ENCODE data around the gene TET3. TPM values are rescaled to one million over a fixed set of nuclear protein-coding genes. Genes with fewer than 3 reads are reported as not detected.

The TET3 gene
- total RNA-seq, 1 experiment from 2014 or later: 6.1 TPM

DNA sequence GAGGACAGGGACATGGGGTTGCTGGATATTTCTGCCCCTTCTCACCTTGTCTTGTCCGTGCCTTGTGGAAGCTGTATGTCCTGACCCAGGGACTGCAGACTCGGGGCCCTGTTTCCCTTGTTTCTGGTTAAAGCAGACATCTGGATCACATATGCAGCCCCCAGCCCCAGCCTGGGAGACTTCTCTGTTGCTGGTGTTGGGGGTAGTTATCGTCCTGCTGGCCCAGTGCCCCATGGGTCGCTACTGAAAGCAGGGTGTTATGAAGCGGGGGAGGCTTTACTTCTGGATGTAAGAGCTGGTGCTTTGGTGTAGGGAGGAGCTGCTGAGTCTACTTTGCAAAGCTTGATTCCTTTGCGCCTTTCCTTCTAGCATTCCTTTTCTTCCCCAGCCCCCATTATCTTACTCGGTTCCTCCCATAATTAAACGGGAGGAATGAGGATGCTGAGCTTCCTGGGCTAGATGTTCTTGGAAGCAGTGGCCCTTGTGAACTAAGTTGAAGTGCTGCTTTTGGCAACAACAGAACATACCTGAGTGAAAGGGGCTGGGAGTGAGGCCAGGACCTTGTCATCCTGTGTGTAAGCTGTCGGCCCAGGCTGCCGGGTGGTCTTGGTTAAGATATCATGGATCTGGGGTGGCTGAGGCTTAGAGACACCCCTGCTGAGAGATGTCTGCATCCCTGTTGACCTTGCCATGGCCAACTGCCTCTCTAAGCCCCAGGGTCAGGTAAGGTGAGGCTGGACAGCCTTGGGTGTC lies 3.4 kb downstream of the TET3 start:
- Histone ChIP-seq H3K4me3 (ENCODE audit: low read length) (peak overlapping the region; percentile 77), H3K27ac (ENCODE audit: low read length) (no peak overlapping the region)

DNA sequence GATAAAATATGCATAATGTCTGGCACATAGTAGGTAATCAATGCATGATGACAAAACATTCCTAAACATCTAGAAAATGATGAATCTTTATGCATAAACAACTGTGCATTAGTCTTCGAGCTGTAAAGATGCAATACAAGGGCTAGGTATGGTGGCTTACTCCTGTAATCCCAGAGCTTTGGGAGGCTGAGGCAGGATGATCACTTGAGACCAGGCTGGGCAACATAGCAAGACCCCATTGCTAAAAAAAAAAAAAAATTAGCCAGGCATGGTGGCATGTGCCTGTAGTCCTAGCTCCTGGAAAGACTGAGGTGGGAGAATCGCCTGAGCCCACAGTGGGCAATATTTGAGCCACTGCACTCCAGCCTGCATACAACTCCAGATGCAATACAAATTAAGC lies 5.3 kb downstream of the TET3 start:
- DNase-seq: no peak
- peaks cover 96% of the 10 kb centered on the region for H3K79me2 ChIP-seq (ENCODE audit: low read length)
- H3K9ac ChIP-seq (ENCODE audit: low read length): no peak overlapping the region
- peaks cover 51% of the 10 kb centered on the region for H3K4me1 ChIP-seq (ENCODE audit: insufficient read depth, low read length)
- no peaks in the 10 kb centered on the region for H3K9me2 ChIP-seq (replicated peaks; ENCODE audit: low read length)
- peaks cover 21% of the 10 kb centered on the region; the same call in 1 of the 2 replicates for H3K36me3 ChIP-seq (ENCODE audit: low read depth, low read length)
- BruUV-seq (replicated peaks): no TSS peak
- H3K9me3 ChIP-seq (ENCODE audit: low read length): no peaks in the 10 kb centered on the region
- no peak overlapping the region for H3K4me2 ChIP-seq (ENCODE audit: low read length)
- intact Hi-C loops (cut with micrococcal nuclease): no loop called here
- TF ChIP-seq EZH2 (IDR thresholded peaks at IDR 0.05; ENCODE audit: low read length, unreplicated experiment) (no peak), EZH2phosphoT487 (IDR thresholded peaks at IDR 0.05; ENCODE audit: borderline replicate concordance, low read length) (no peak)
- TF ChIP-seq, protein P1, sequence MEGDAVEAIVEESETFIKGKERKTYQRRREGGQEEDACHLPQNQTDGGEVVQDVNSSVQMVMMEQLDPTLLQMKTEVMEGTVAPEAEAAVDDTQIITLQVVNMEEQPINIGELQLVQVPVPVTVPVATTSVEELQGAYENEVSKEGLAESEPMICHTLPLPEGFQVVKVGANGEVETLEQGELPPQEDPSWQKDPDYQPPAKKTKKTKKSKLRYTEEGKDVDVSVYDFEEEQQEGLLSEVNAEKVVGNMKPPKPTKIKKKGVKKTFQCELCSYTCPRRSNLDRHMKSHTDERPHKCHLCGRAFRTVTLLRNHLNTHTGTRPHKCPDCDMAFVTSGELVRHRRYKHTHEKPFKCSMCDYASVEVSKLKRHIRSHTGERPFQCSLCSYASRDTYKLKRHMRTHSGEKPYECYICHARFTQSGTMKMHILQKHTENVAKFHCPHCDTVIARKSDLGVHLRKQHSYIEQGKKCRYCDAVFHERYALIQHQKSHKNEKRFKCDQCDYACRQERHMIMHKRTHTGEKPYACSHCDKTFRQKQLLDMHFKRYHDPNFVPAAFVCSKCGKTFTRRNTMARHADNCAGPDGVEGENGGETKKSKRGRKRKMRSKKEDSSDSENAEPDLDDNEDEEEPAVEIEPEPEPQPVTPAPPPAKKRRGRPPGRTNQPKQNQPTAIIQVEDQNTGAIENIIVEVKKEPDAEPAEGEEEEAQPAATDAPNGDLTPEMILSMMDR (conservative IDR thresholded peaks at IDR 0.05; ENCODE audit: low read depth, low read length): no peak
- no peak overlapping the region for H2AFZ ChIP-seq (ENCODE audit: low read length)
- no peaks in the 10 kb centered on the region for H3F3A ChIP-seq (ENCODE audit: low read length, unreplicated experiment)
- POLR2A ChIA-PET (ENCODE audit: unreplicated experiment): no interaction called here
- H3K27me3 ChIP-seq (ENCODE audit: low read length): no peaks in the 10 kb centered on the region
- no peak for ATAC-seq
- H4K20me1 ChIP-seq (ENCODE audit: low read length): peaks cover 39% of the 10 kb centered on the region
- CTCF ChIA-PET: no interaction called here
- H3K27ac ChIP-seq (ENCODE audit: low read length): no peak overlapping the region
- H3K4me3 ChIP-seq (ENCODE audit: low read length): no peak overlapping the region

More for the DNA sequence above, 3.4 kb downstream of the TET3 start:
- Histone ChIP-seq H3K27me3 (ENCODE audit: low read length) (no peaks in the 10 kb centered on the region), H3K79me2 (ENCODE audit: low read length) (peaks cover 82% of the 10 kb centered on the region), H3F3A (ENCODE audit: low read length, unreplicated experiment) (no peaks in the 10 kb centered on the region), H3K9ac (ENCODE audit: low read length) (peak overlapping the region; percentile 5; the same call in 1 of the 2 replicates), H3K9me2 (replicated peaks; ENCODE audit: low read length) (no peaks in the 10 kb centered on the region), H3K4me2 (ENCODE audit: low read length) (peak overlapping the region; percentile 97), H3K9me3 (ENCODE audit: low read length) (no peaks in the 10 kb centered on the region), H2AFZ (ENCODE audit: low read length) (no peak overlapping the region), H3K4me1 (ENCODE audit: insufficient read depth, low read length) (peaks cover 47% of the 10 kb centered on the region), H4K20me1 (ENCODE audit: low read length) (peaks cover 31% of the 10 kb centered on the region), H3K36me3 (ENCODE audit: low read depth, low read length) (peaks cover 19% of the 10 kb centered on the region; the same call in 1 of the 2 replicates)
- POLR2A ChIA-PET (ENCODE audit: unreplicated experiment): interaction anchor here (0.7 kb wide), 1 partner anchor 735 kb away, joined by 4 read pairs; no protein-coding TSS in a partner anchor
- TF ChIP-seq EZH2phosphoT487 (IDR thresholded peaks at IDR 0.05; ENCODE audit: borderline replicate concordance, low read length) (no peak), EZH2 (IDR thresholded peaks at IDR 0.05; ENCODE audit: low read length, unreplicated experiment) (no peak)
- TF ChIP-seq, protein P1 (conservative IDR thresholded peaks at IDR 0.05; ENCODE audit: low read depth, low read length): no peak
- intact Hi-C loops (cut with micrococcal nuclease): loop anchor here (1.0 kb wide), 1 partner anchor 164 kb away; no protein-coding TSS in a partner anchor
- no peak for ATAC-seq
- DNase-seq: no peak
- BruUV-seq (replicated peaks): no TSS peak
- CTCF ChIA-PET: interaction anchor here (0.7 to 1.4 kb wide), 5 partner anchors 13 to 164 kb away, joined by 3 to 10 read pairs (median 6); partner anchors contain the start of gene STAMBP

DNA sequence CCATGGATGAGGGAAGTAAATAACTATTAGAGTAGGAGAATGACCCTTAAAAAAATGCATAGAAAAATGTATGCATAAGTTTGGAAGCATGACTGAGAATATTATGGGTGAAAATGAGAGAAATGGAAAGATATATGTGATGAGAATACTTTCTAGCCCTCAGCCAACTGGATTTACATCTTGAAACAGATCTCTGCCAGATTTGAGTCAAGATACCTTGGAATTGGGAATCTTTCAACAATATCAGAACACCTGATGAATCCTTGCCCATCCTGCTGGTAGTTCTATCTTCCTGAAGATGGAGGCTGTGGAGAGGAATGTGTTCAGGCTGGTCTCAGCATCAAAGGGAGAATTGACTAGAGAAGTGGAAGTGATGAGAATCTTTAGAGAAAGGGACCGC lies 5.8 kb downstream of the TET3 start:
- Histone ChIP-seq H3K79me2 (ENCODE audit: low read length) (peaks cover 100% of the 10 kb centered on the region), H3K9me2 (replicated peaks; ENCODE audit: low read length) (no peaks in the 10 kb centered on the region), H3K36me3 (ENCODE audit: low read depth, low read length) (peaks cover 21% of the 10 kb centered on the region; the same call in 1 of the 2 replicates), H3F3A (ENCODE audit: low read length, unreplicated experiment) (no peaks in the 10 kb centered on the region), H3K4me3 (ENCODE audit: low read length) (no peak overlapping the region), H3K27ac (ENCODE audit: low read length) (no peak overlapping the region), H4K20me1 (ENCODE audit: low read length) (peaks cover 41% of the 10 kb centered on the region), H3K9me3 (ENCODE audit: low read length) (no peaks in the 10 kb centered on the region), H3K27me3 (ENCODE audit: low read length) (no peaks in the 10 kb centered on the region), H3K4me2 (ENCODE audit: low read length) (no peak overlapping the region), H2AFZ (ENCODE audit: low read length) (no peak overlapping the region), H3K4me1 (ENCODE audit: insufficient read depth, low read length) (peaks cover 51% of the 10 kb centered on the region), H3K9ac (ENCODE audit: low read length) (no peak overlapping the region)
- TF ChIP-seq EZH2phosphoT487 (IDR thresholded peaks at IDR 0.05; ENCODE audit: borderline replicate concordance, low read length): no peak
- TF ChIP-seq, protein P1 (conservative IDR thresholded peaks at IDR 0.05; ENCODE audit: low read depth, low read length): no peak
- no peak for TF ChIP-seq EZH2 (IDR thresholded peaks at IDR 0.05; ENCODE audit: low read length, unreplicated experiment)
- DNase-seq (no peak), ATAC-seq (no peak)
- ChIA-PET POLR2A (ENCODE audit: unreplicated experiment) (no interaction called here), CTCF (no interaction called here)
- intact Hi-C loops (cut with micrococcal nuclease): no loop called here
- no TSS peak for BruUV-seq (replicated peaks)
